ENCODE measurements around the gene MTFMT.
A peak's percentile ranks its signal among the peaks of the same experiment; 100 is the strongest.
"Not testable (repeated sequence)": the region's sequence is repeated elsewhere in the genome, so short reads cannot be mapped to it uniquely, and the experiment has no call there.

The MTFMT gene

GRCh38 chr15:65028921-65029735 is at the start of gene MTFMT:
Gene MTFMT, minus strand, starts transcription at chr15:65029639. Its CDS starts 26 bp downstream, at chr15:65029613.
- DNase-seq, result peak; percentile 99

- peak; percentile 73 for DNase-seq
Measured at GRCh38 chr15:65077981-65078352, 48.5 kb upstream of the MTFMT start.

GRCh38 chr15:65077291-65077980 is 48.0 kb upstream of the MTFMT start:
- DNase-seq, result no peak

- no peak for DNase-seq
Measured at GRCh38 chr15:65076486-65077290, 47.2 kb upstream of the MTFMT start, which contains the start of gene KBTBD13. Gene KBTBD13, plus strand, starts transcription at chr15:65076746. Its CDS starts 70 bp downstream, at chr15:65076816.

- not testable (repeated sequence) for DNase-seq
Measured at GRCh38 chr15:65075607-65076395, 46.4 kb upstream of the MTFMT start.

GRCh38 chr15:65074946-65075345 is 45.5 kb upstream of the MTFMT start:
- DNase-seq, result not testable (repeated sequence)

- no peak for DNase-seq
Measured at GRCh38 chr15:65072617-65073016, 43.2 kb upstream of the MTFMT start.

GRCh38 chr15:65072027-65072426 is 42.6 kb upstream of the MTFMT start:
- DNase-seq, result no peak

GRCh38 chr15:65071381-65071811 is 42.0 kb upstream of the MTFMT start:
- no peak for DNase-seq

- DNase-seq, result no peak
Measured at GRCh38 chr15:65069779-65070546, 40.5 kb upstream of the MTFMT start.

- DNase-seq, result no peak
Measured at GRCh38 chr15:65069179-65069578, 39.7 kb upstream of the MTFMT start.

- no peak for DNase-seq
Measured at GRCh38 chr15:65068403-65068788, 39.0 kb upstream of the MTFMT start.

- no peak for DNase-seq
Measured at GRCh38 chr15:65067645-65068402, 38.4 kb upstream of the MTFMT start, which contains the start of gene RASL12. Gene RASL12, minus strand, starts transcription at chr15:65067991. Its CDS starts 156 bp downstream, at chr15:65067835.

GRCh38 chr15:65067317-65067644 is 37.8 kb upstream of the MTFMT start:
- DNase-seq, result no peak

GRCh38 chr15:65066635-65067316 is 37.3 kb upstream of the MTFMT start:
- DNase-seq, result no peak

- DNase-seq, result no peak
Measured at GRCh38 chr15:65066001-65066634, 36.7 kb upstream of the MTFMT start.

- DNase-seq, result no peak
Measured at GRCh38 chr15:65062726-65063125, 33.3 kb upstream of the MTFMT start.

GRCh38 chr15:65062061-65062460 is 32.6 kb upstream of the MTFMT start:
- DNase-seq, result no peak

GRCh38 chr15:65060641-65061397 is 31.4 kb upstream of the MTFMT start:
- DNase-seq, result no peak
